ENCODE results near the gene UNC13D.

The UNC13D gene

GRCh38 chr17:75820094-75821080 is 23.8 kb downstream of the UNC13D start:
- Mint-ChIP-seq H3K27ac (no peak overlapping the region), H3K4me1 (no peaks in the 10 kb centered on the region), H3K36me3 (ENCODE audit: low read depth) (peaks cover 23% of the 10 kb centered on the region), H3K4me3 (no peak overlapping the region), H3K9me3 (no peaks in the 10 kb centered on the region), H3K27me3 (ENCODE audit: low read depth, poor library complexity) (no peaks in the 10 kb centered on the region)
- DNase-seq = no peak
- TF ChIP-seq, protein P1, sequence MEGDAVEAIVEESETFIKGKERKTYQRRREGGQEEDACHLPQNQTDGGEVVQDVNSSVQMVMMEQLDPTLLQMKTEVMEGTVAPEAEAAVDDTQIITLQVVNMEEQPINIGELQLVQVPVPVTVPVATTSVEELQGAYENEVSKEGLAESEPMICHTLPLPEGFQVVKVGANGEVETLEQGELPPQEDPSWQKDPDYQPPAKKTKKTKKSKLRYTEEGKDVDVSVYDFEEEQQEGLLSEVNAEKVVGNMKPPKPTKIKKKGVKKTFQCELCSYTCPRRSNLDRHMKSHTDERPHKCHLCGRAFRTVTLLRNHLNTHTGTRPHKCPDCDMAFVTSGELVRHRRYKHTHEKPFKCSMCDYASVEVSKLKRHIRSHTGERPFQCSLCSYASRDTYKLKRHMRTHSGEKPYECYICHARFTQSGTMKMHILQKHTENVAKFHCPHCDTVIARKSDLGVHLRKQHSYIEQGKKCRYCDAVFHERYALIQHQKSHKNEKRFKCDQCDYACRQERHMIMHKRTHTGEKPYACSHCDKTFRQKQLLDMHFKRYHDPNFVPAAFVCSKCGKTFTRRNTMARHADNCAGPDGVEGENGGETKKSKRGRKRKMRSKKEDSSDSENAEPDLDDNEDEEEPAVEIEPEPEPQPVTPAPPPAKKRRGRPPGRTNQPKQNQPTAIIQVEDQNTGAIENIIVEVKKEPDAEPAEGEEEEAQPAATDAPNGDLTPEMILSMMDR (IDR thresholded peaks at IDR 0.05) = no peak

DNA sequence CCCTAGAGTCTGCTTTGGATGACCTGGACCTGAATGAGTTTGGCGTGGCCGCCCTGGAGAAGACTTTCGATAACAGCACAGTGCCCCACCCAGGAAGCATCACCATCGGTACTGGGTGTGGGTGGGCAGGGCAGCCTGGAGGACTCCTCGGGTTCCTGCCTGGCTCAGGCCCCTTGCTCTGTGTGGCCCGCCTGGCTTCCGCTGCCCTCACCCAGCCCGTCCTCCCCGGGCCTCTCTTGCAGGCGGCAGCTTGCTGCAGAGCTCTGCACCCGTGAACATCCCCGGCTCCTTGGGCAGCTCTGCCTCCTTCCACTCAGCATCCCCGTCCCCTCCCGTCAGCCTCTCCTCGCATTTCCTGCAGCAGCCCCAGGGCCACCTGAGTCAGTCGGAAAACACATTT is 24.5 kb downstream of the UNC13D start:
- Mint-ChIP-seq H3K9me3 (no peaks in the 10 kb centered on the region), H3K36me3 (ENCODE audit: low read depth) (peaks cover 23% of the 10 kb centered on the region), H3K27me3 (ENCODE audit: low read depth, poor library complexity) (no peaks in the 10 kb centered on the region), H3K27ac (no peak overlapping the region), H3K4me1 (no peaks in the 10 kb centered on the region), H3K4me3 (no peak overlapping the region)
- TF ChIP-seq, protein P1 (IDR thresholded peaks at IDR 0.05) = no peak
- no peak for DNase-seq

DNA sequence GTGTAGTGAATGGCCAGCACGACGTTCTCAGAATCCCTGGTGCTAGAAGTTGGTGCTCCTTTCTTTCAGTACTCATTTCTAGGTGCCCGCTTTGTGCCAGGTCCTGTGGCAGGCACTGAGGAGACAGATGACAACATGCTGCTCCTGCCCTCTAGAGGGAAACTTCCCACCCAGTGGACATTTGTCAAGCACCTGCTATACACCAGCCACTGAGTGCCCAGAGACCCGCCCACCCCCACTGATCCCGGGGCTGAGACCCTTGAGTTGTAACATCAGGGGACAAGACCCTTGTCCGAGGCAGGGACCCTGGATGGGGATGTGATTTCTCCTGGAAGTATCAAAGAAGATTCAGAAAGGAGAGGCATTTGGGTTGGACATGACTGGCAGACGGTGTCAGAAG is 25.1 kb downstream of the UNC13D start:
- no peaks in the 10 kb centered on the region for H3K9me3 Mint-ChIP-seq
- H3K27me3 Mint-ChIP-seq (ENCODE audit: low read depth, poor library complexity) = no peaks in the 10 kb centered on the region
- TF ChIP-seq, protein P1 (IDR thresholded peaks at IDR 0.05) = no peak
- H3K4me1 Mint-ChIP-seq = no peaks in the 10 kb centered on the region
- no peak overlapping the region for H3K27ac Mint-ChIP-seq
- no peak overlapping the region for H3K4me3 Mint-ChIP-seq
- DNase-seq = no peak
- H3K36me3 Mint-ChIP-seq (ENCODE audit: low read depth) = peaks cover 23% of the 10 kb centered on the region

DNA sequence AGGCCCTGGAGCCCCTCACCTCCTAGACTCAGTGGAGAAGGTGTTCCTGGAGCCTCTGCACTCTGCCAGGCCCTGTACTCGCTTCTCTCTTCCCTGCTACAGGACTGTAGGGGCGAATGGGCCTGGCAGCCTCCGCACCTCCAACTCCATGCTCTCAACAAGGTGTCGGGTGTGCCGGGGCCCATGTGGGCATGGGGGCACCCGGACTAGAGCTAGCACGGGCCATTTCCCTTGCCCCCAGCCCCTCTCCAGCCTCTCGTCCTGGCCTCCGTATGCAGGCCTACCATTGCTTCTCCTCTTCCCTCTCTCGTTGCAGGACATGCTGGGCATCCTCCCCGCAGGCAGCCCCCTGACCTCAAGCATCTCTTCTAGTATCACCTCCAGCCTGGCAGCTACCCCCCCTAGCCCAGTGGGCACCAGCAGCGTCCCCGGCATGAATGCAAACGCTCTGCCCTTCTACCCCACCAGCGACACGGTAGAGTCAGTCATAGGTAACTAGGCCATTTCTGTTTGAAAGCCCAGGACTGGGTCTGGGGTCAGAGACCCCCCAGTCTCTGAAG is 25.8 kb downstream of the UNC13D start:
- Mint-ChIP-seq H3K4me3 (no peak overlapping the region), H3K36me3 (ENCODE audit: low read depth) (peaks cover 30% of the 10 kb centered on the region), H3K4me1 (no peaks in the 10 kb centered on the region), H3K9me3 (no peaks in the 10 kb centered on the region), H3K27ac (peak overlapping the region; percentile 57), H3K27me3 (ENCODE audit: low read depth, poor library complexity) (no peaks in the 10 kb centered on the region)
- TF ChIP-seq, protein P1 (IDR thresholded peaks at IDR 0.05) = no peak
- DNase-seq = no peak

GRCh38 chr17:75817571-75817970 is 26.6 kb downstream of the UNC13D start:
- H3K4me3 Mint-ChIP-seq = no peak overlapping the region
- no peaks in the 10 kb centered on the region for H3K4me1 Mint-ChIP-seq
- H3K36me3 Mint-ChIP-seq (ENCODE audit: low read depth) = peaks cover 30% of the 10 kb centered on the region
- H3K27ac Mint-ChIP-seq = no peak overlapping the region
- H3K27me3 Mint-ChIP-seq (ENCODE audit: low read depth, poor library complexity) = no peaks in the 10 kb centered on the region
- no peak for DNase-seq
- H3K9me3 Mint-ChIP-seq = no peaks in the 10 kb centered on the region
- TF ChIP-seq, protein P1 (IDR thresholded peaks at IDR 0.05) = no peak

Data from nephron progenitor cell (in vitro differentiated cells).